Breast epithelium (tissue), 4 donors: ENCODE data around the gene RPS15A. TPM values are rescaled to one million over a fixed set of nuclear protein-coding genes. Genes with fewer than 3 reads are reported as not detected.

Experiments
- DNase-seq, 2 donors: peaks; one replicate each; pipeline ENCODE4 v3.0.0-alpha.2; 2019; ENCODE audit warnings: low spot score in 2 of 2
- H3K27ac ChIP-seq, 2 donors: fragments of 200-600 bp; sonication (generic) in 1 of 2; one replicate each; pipeline ENCODE4 v1.5.1; 2016 to 2019; ENCODE audit warnings: mild to moderate bottlenecking in 1 of 2
- H3K27me3 ChIP-seq, 2 donors: fragments of 200-600 bp; sonication (generic) in 1 of 2; one replicate each; pipeline versions ENCODE4 v1.5.1 to v1.6.0; 2017 to 2019; ENCODE audit warnings: control low read depth in 1 of 2, mild to moderate bottlenecking in 1 of 2
- H3K36me3 ChIP-seq: fragments of 200-600 bp; one replicate; pipeline ENCODE4 v1.5.1; 2019
- H3K4me1 ChIP-seq, 2 donors: fragments of 200-600 bp; sonication (generic); one replicate each; pipeline ENCODE4 v1.5.1; 2016 to 2019; ENCODE audit warnings: control low read depth in 1 of 2
- H3K4me3 ChIP-seq, 3 donors: fragments of 200-600 bp; sonication (generic); 1 replicate in 2 of 3; 2 replicates in 1 of 3; pipeline ENCODE4 v1.5.1; 2016 to 2019; ENCODE audit warnings: mild to moderate bottlenecking in 3 of 3, moderate library complexity in 2 of 3
- H3K9me3 ChIP-seq, 2 donors: fragments of 200-600 bp; sonication (generic) in 1 of 2; one replicate each; pipeline ENCODE4 v1.5.1; 2016 to 2019; ENCODE audit warnings: control low read depth in 1 of 2
- POLR2A ChIP-seq: fragments of 450-650 bp; IDR thresholded peaks from one replicate; pipeline ENCODE4 v1.6.1; 2016; ENCODE audit warnings: antibody characterized with exemption, mild to moderate bottlenecking, moderate library complexity
- POLR2AphosphoS5 ChIP-seq, 3 donors: sonication (generic); formaldehyde crosslinking; IDR thresholded peaks; one replicate each; pipeline ENCODE4 v1.6.1; 2017; ENCODE audit warnings: antibody characterized with exemption in 3 of 3
- intact Hi-C: fragments of 100-400 bp; cut with DNase I; formaldehyde crosslinking; loops from one replicate; pipeline ENCODE4 v1.15.1; 2023; ENCODE audit warnings: low total_unique reads
- total RNA-seq, 3 donors: library from RNA; depleted of rRNA; stranded (reverse); fragments of >200 nt; gene quantifications; one replicate each; pipeline ENCODE4 v1.1.0, GENCODE V29; 2016
- TF ChIP-seq, protein P1 (sequence below), 3 donors: fragments of 450-650 bp; IDR thresholded peaks; one replicate each; pipeline ENCODE4 v1.5.1; 2016 to 2017; ENCODE audit warnings: antibody characterized with exemption in 3 of 3, mild to moderate bottlenecking in 3 of 3, moderate library complexity in 3 of 3

Gene RPS15A
- total RNA-seq, 3 donors from 2014 or later, result 2,031 to 3,077 (median 2,955) TPM

DNA sequence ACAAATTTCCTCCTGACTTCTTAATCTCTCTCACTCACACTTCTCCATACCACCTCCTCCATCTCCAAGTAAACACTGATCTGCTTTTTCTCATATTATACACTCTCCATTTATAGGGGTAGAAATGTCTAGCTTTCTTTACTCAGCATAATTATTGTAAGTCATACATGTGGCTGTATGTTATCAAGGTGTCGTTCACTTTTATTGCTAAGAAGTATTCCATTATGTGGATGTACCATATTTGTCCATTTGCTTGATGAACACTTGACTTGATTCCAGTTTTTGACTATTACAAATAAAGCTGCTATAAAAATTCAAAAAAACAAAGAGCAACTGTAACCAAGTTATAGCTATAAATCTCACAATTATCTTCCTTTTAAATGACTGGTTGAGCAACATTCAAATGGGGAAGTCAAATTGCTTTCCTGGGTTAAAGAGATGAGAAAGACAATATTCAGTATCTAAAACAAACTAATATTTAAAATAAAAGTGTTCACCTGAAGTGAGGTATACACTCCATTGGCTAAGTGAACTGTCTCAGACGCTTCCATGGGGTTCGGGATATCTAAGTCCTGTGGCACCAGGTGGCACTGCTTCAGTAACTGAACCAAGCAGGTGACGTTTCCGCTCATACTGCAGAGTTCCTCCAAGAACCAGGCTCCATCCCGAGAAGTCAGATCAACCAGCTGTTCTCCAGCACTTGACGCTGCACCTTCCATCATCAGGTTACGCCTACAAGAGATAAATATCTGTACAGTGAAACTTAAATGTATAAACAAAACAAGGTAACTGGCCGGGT is 43.8 kb upstream of the RPS15A start:
- H3K36me3 ChIP-seq, result peaks cover 9% of the 10 kb centered on the region
- H3K27me3 ChIP-seq, result no peaks in the 10 kb centered on the region
- DNase-seq, result no peak
- H3K4me1 ChIP-seq, result no peaks in the 10 kb centered on the region
- intact Hi-C loops, result no loop called here
- H3K27ac ChIP-seq, result no peak overlapping the region
- H3K9me3 ChIP-seq, result no peaks in the 10 kb centered on the region
- no peak overlapping the region for H3K4me3 ChIP-seq
- TF ChIP-seq POLR2AphosphoS5 (IDR thresholded peaks at IDR 0.05) (no peak), POLR2A (no peak)
- TF ChIP-seq, protein P1, sequence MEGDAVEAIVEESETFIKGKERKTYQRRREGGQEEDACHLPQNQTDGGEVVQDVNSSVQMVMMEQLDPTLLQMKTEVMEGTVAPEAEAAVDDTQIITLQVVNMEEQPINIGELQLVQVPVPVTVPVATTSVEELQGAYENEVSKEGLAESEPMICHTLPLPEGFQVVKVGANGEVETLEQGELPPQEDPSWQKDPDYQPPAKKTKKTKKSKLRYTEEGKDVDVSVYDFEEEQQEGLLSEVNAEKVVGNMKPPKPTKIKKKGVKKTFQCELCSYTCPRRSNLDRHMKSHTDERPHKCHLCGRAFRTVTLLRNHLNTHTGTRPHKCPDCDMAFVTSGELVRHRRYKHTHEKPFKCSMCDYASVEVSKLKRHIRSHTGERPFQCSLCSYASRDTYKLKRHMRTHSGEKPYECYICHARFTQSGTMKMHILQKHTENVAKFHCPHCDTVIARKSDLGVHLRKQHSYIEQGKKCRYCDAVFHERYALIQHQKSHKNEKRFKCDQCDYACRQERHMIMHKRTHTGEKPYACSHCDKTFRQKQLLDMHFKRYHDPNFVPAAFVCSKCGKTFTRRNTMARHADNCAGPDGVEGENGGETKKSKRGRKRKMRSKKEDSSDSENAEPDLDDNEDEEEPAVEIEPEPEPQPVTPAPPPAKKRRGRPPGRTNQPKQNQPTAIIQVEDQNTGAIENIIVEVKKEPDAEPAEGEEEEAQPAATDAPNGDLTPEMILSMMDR (IDR thresholded peaks at IDR 0.05), result no peak

DNA sequence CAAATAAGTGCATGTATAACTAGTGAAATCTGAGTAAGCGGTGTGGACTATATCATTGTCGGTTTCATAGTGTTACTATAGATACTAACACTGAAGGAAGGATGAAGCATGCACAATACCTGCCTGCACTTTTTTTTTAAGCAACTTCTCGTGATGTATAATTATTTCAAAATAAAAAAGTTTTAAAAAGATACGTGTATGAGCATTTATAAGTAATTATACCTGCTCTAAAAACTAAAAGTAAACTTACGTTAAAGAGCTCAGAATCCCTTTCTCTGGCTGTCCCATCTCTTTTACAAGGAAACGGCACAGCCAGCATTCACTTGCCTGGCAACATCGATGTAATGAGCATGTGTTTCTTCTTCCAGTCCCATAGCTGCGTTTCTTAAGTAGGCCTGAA is 42.5 kb upstream of the RPS15A start:
- Histone ChIP-seq H3K4me1 (no peaks in the 10 kb centered on the region), H3K9me3 (no peaks in the 10 kb centered on the region), H3K36me3 (peaks cover 9% of the 10 kb centered on the region), H3K27me3 (no peaks in the 10 kb centered on the region), H3K4me3 (no peak overlapping the region), H3K27ac (no peak overlapping the region)
- intact Hi-C loops, result no loop called here
- DNase-seq, result no peak
- TF ChIP-seq POLR2A, result no peak

DNA sequence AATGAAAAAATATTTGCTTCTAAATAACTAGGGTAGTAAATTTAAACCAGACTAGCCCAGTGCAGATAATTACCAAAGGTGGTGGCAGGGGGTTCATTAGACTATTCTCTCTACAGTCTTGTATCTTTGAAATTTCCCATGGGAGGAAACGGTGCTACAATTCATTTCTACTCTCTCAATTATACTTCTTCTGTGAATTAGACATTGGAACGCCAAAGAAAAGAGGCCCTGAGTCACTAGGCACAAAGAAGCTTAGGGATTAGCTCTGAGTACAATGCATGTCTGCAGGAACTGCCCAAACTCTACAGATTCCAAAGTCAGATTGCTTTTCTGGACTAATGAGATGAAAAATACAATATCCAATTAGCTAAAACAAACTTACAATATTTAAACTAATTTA is 41.9 kb upstream of the RPS15A start:
- no peaks in the 10 kb centered on the region for H3K4me1 ChIP-seq
- H3K36me3 ChIP-seq, result peaks cover 9% of the 10 kb centered on the region
- intact Hi-C loops, result no loop called here
- TF ChIP-seq, protein P1 (IDR thresholded peaks at IDR 0.05), result no peak
- TF ChIP-seq POLR2AphosphoS5 (IDR thresholded peaks at IDR 0.05) (no peak), POLR2A (no peak)
- no peak overlapping the region for H3K27ac ChIP-seq
- no peaks in the 10 kb centered on the region for H3K27me3 ChIP-seq
- no peaks in the 10 kb centered on the region for H3K9me3 ChIP-seq
- H3K4me3 ChIP-seq, result no peak overlapping the region
- no peak for DNase-seq

DNA sequence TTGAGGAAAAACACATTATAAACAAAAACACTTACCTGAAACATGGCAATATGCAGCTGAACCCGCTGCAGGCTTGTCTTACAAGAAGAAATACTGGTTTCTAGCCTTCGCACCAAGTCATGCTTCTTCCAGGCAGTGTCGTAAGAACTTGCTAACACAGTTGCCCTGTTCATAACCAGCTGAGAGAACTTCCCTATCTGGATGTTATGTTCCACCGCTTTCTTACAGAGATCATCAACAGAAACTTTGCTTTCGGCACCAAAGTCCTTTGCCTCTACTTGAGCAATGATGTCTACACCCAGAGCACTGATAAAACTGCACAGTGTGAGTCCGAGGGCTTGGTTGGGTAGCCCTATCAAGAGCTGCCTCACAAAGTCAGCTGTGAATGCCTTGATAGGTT is 39.1 kb upstream of the RPS15A start:
- intact Hi-C loops, result no loop called here
- H3K9me3 ChIP-seq, result no peaks in the 10 kb centered on the region
- TF ChIP-seq POLR2AphosphoS5 (IDR thresholded peaks at IDR 0.05) (no peak), POLR2A (no peak)
- TF ChIP-seq, protein P1 (IDR thresholded peaks at IDR 0.05), result no peak
- no peak overlapping the region for H3K27ac ChIP-seq
- no peak overlapping the region for H3K4me3 ChIP-seq
- H3K36me3 ChIP-seq, result no peaks in the 10 kb centered on the region
- no peak for DNase-seq
- no peaks in the 10 kb centered on the region for H3K27me3 ChIP-seq
- H3K4me1 ChIP-seq, result no peaks in the 10 kb centered on the region

DNA sequence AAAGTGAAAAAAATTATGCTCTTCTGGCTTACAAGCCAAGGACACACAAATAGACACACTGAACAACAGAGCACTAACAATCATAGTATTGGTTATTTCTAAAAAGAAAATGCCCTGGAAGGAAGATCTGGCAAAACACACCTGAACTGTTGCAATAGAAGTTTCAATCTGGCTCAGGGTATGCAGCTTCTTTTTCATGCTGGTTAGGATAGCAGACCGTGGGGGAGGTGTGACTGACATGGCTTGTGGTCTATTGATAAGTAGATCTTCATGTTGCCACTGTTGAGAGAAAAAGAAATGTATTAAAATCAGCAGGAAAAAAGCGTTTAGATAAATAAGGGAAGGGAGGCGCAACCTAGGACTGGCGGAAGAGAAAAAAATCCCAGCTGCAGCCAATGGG is 37.8 kb upstream of the RPS15A start:
- Histone ChIP-seq H3K4me1 (no peaks in the 10 kb centered on the region), H3K36me3 (no peaks in the 10 kb centered on the region), H3K27ac (no peak overlapping the region), H3K4me3 (no peak overlapping the region), H3K9me3 (no peaks in the 10 kb centered on the region), H3K27me3 (no peaks in the 10 kb centered on the region)
- TF ChIP-seq, protein P1 (IDR thresholded peaks at IDR 0.05), result no peak
- no peak for DNase-seq
- intact Hi-C loops, result no loop called here
